ENCODE results near the gene LIX1.

LIX1 gene

DNA sequence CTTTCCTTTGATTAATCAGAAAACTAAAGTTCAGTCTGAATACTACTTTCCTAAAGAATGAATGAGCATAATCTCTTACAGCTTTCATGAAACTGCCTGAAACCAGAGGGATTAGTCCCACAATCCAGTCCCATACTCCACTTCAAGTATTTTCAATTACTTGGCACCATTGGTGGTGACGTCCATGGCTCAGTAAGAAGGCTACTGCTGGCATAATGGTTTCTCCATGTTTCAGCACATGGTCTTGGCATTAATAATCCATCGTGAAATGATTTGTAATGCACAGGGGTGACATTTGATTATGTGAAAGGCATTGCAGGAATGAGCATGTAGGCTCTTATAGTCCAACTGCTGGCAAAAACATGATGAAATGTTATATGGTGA is 23.4 kb downstream of the LIX1 start:
- Histone ChIP-seq H3K4me1 (ENCODE audit: insufficient read depth, low read length, severe bottlenecking) (peaks cover 5% of the 10 kb centered on the region), H3F3A (ENCODE audit: insufficient read depth, low read length) (no peaks in the 10 kb centered on the region), H3K27ac (ENCODE audit: low read depth, low read length, poor library complexity, severe bottlenecking) (no peak overlapping the region), H3K27me3 (ENCODE audit: insufficient read depth, low read length) (no peaks in the 10 kb centered on the region), H3K36me3 (ENCODE audit: insufficient read depth, low read length) (no peaks in the 10 kb centered on the region), H3K79me2 (ENCODE audit: insufficient read depth, low read length) (no peaks in the 10 kb centered on the region), H3K9me3 (ENCODE audit: low read length) (no peaks in the 10 kb centered on the region), H3K4me3 (ENCODE audit: low read depth, low read length, poor library complexity, severe bottlenecking) (no peak overlapping the region), H3K9me2 (ENCODE audit: low read depth, low read length) (no peaks in the 10 kb centered on the region), H3K4me2 (ENCODE audit: low read length) (no peak overlapping the region), H2AFZ (ENCODE audit: low read length) (no peak overlapping the region), H3K9ac (ENCODE audit: low read length) (no peak overlapping the region), H4K20me1 (ENCODE audit: insufficient read depth, low read length) (no peaks in the 10 kb centered on the region)
- TF ChIP-seq EZH2 (IDR thresholded peaks at IDR 0.05; ENCODE audit: borderline replicate concordance, low read length), result no peak
- TF ChIP-seq, protein P1, sequence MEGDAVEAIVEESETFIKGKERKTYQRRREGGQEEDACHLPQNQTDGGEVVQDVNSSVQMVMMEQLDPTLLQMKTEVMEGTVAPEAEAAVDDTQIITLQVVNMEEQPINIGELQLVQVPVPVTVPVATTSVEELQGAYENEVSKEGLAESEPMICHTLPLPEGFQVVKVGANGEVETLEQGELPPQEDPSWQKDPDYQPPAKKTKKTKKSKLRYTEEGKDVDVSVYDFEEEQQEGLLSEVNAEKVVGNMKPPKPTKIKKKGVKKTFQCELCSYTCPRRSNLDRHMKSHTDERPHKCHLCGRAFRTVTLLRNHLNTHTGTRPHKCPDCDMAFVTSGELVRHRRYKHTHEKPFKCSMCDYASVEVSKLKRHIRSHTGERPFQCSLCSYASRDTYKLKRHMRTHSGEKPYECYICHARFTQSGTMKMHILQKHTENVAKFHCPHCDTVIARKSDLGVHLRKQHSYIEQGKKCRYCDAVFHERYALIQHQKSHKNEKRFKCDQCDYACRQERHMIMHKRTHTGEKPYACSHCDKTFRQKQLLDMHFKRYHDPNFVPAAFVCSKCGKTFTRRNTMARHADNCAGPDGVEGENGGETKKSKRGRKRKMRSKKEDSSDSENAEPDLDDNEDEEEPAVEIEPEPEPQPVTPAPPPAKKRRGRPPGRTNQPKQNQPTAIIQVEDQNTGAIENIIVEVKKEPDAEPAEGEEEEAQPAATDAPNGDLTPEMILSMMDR (IDR thresholded peaks at IDR 0.05; ENCODE audit: low read length), result no peak

DNA sequence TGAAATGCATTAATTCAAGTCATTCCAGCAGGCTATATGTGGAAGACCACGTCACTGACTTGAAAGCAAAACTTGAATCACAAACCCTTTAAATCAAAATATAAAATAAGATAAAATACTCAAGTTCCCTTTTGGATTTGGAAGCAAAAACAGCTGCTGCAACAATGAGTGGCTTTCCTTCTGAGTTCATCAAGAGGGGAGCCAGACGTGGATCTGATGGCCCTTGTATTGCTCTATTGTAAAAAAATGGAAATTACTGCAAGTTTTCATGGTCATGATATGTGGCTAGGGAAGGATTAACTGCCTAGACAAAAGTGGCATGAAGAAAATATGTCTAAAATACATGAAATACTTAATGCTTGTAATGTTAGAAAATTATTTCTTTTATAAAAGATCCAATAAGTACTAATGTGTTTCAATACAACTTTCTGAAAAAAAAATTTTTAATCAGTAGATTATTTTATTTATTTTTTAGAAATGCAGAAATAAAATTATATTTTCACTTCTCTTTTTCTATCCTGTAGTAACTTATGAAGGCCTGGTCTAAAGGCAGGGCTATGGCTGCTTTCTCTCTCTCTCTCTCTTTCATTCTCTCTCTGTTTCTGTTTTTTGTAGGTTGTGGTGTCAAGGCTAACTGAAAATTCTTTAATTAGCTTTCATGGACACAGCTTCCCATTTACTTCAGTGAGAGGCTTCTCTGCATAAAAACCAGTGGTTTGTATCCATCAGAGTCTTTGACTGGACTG is 24.0 kb downstream of the LIX1 start:
- Histone ChIP-seq H3K4me2 (ENCODE audit: low read length) (no peak overlapping the region), H3K4me3 (ENCODE audit: low read depth, low read length, poor library complexity, severe bottlenecking) (no peak overlapping the region), H3K9ac (ENCODE audit: low read length) (no peak overlapping the region), H3K36me3 (ENCODE audit: insufficient read depth, low read length) (no peaks in the 10 kb centered on the region), H2AFZ (ENCODE audit: low read length) (no peak overlapping the region; the same call in 1 of the 2 replicates), H3K79me2 (ENCODE audit: insufficient read depth, low read length) (no peaks in the 10 kb centered on the region), H3K27me3 (ENCODE audit: insufficient read depth, low read length) (no peaks in the 10 kb centered on the region), H3K4me1 (ENCODE audit: insufficient read depth, low read length, severe bottlenecking) (peaks cover 5% of the 10 kb centered on the region), H3K27ac (ENCODE audit: low read depth, low read length, poor library complexity, severe bottlenecking) (no peak overlapping the region), H3K9me2 (ENCODE audit: low read depth, low read length) (no peaks in the 10 kb centered on the region), H3K9me3 (ENCODE audit: low read length) (no peaks in the 10 kb centered on the region), H4K20me1 (ENCODE audit: insufficient read depth, low read length) (no peaks in the 10 kb centered on the region), H3F3A (ENCODE audit: insufficient read depth, low read length) (no peaks in the 10 kb centered on the region)
- TF ChIP-seq, protein P1 (IDR thresholded peaks at IDR 0.05; ENCODE audit: low read length), result no peak
- no peak for TF ChIP-seq EZH2 (IDR thresholded peaks at IDR 0.05; ENCODE audit: borderline replicate concordance, low read length)

DNA sequence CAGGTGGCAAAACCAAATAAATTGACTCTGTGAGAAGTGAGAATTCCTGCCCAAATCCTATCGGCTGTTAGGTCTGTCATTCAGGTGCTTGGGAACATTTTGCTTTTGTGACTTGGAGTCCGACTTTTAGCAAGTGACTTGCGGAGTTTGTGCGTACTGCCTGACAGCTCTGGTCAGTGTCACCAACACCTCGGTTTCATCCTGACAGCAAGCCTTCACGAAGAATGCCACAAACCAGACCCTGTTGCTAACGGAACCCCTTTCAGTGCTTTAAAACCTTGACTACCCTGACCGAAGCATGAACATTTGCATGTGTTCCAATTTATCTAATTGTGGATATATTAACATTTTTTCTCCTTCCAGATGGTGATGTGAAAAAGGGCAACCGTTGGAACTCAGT is 26.5 kb downstream of the LIX1 start:
- no peaks in the 10 kb centered on the region for H3K36me3 ChIP-seq (ENCODE audit: insufficient read depth, low read length)
- no peak overlapping the region for H3K27ac ChIP-seq (ENCODE audit: low read depth, low read length, poor library complexity, severe bottlenecking)
- TF ChIP-seq, protein P1 (IDR thresholded peaks at IDR 0.05; ENCODE audit: low read length), result no peak
- H3K4me1 ChIP-seq (ENCODE audit: insufficient read depth, low read length, severe bottlenecking), result peaks cover 17% of the 10 kb centered on the region
- no peaks in the 10 kb centered on the region for H3K79me2 ChIP-seq (ENCODE audit: insufficient read depth, low read length)
- no peaks in the 10 kb centered on the region for H4K20me1 ChIP-seq (ENCODE audit: insufficient read depth, low read length)
- H3K9me3 ChIP-seq (ENCODE audit: low read length), result no peaks in the 10 kb centered on the region
- no peak overlapping the region for H3K9ac ChIP-seq (ENCODE audit: low read length)
- no peaks in the 10 kb centered on the region for H3F3A ChIP-seq (ENCODE audit: insufficient read depth, low read length)
- H2AFZ ChIP-seq (ENCODE audit: low read length), result no peak overlapping the region
- H3K4me3 ChIP-seq (ENCODE audit: low read depth, low read length, poor library complexity, severe bottlenecking), result no peak overlapping the region
- H3K27me3 ChIP-seq (ENCODE audit: insufficient read depth, low read length), result no peaks in the 10 kb centered on the region
- H3K9me2 ChIP-seq (ENCODE audit: low read depth, low read length), result no peaks in the 10 kb centered on the region
- no peak overlapping the region for H3K4me2 ChIP-seq (ENCODE audit: low read length)

Measured in OCI-LY1 (cell line).